ENCODE data around the gene H2BK1. TPM values are rescaled to one million over a fixed set of nuclear protein-coding genes. Genes with fewer than 3 reads are reported as not detected.

The H2BK1 gene
- total RNA-seq, 6 donors from 2014 or later = not detected

GRCh38 chr7:151201344-151201743, 8.9 kb downstream of the H2BK1 start:
- ATAC-seq (ENCODE audit: low FRiP score in 2 of 2) (no peak), DNase-seq (no peak)
- Histone ChIP-seq H3K4me3 (no peak overlapping the region), H3K27me3 (no peaks in the 10 kb centered on the region), H3K4me1 (no peaks in the 10 kb centered on the region), H3K36me3 (no peaks in the 10 kb centered on the region), H3K9me3 (no peaks in the 10 kb centered on the region), H3K27ac (no peak overlapping the region)
- WGBS, 2 donors = 75 to 80% methylated on average over 3 of the region's 3 CpGs
- no peak for TF ChIP-seq CTCF (IDR thresholded peaks at IDR 0.05)
- TF ChIP-seq EP300 (IDR thresholded peaks at IDR 0.05) = no peak
- TF ChIP-seq POLR2AphosphoS5 (IDR thresholded peaks at IDR 0.05) = no peak
- TF ChIP-seq POLR2A (IDR thresholded peaks at IDR 0.05) = no peak

- Histone ChIP-seq H3K9me3 (no peaks in the 10 kb centered on the region), H3K4me3 (no peak overlapping the region), H3K27ac (no peak overlapping the region), H3K4me1 (no peaks in the 10 kb centered on the region), H3K27me3 (no peaks in the 10 kb centered on the region), H3K36me3 (no peaks in the 10 kb centered on the region)
- 63 to 67% methylated on average over 29 of the region's 30 CpGs for WGBS, 2 donors
- TF ChIP-seq CTCF (IDR thresholded peaks at IDR 0.05) (no peak), POLR2A (IDR thresholded peaks at IDR 0.05) (no peak), POLR2AphosphoS5 (IDR thresholded peaks at IDR 0.05) (no peak), EP300 (IDR thresholded peaks at IDR 0.05) (no peak)
- no peak for ATAC-seq (ENCODE audit: low FRiP score in 2 of 2)
- DNase-seq = peak in 1 of 2 donors; percentile 83
Measured at GRCh38 chr7:151198945-151199848, 11.1 kb downstream of the H2BK1 start.

GRCh38 chr7:151197932-151198331, 12.4 kb downstream of the H2BK1 start:
- H3K4me3 ChIP-seq = no peak overlapping the region
- ATAC-seq (ENCODE audit: low FRiP score in 2 of 2) (no peak), DNase-seq (no peak)
- TF ChIP-seq POLR2A (IDR thresholded peaks at IDR 0.05) (no peak), CTCF (IDR thresholded peaks at IDR 0.05) (no peak), EP300 (IDR thresholded peaks at IDR 0.05) (no peak), POLR2AphosphoS5 (IDR thresholded peaks at IDR 0.05) (no peak)
- no peak overlapping the region for H3K27ac ChIP-seq
- no peaks in the 10 kb centered on the region for H3K36me3 ChIP-seq
- no peaks in the 10 kb centered on the region for H3K27me3 ChIP-seq
- no peaks in the 10 kb centered on the region for H3K4me1 ChIP-seq
- no peaks in the 10 kb centered on the region for H3K9me3 ChIP-seq

- 53 to 55% methylated on average over 13 to 19 of the region's 19 CpGs for WGBS, 2 donors
- DNase-seq (no peak), ATAC-seq (ENCODE audit: low FRiP score in 2 of 2) (no peak)
- no peaks in the 10 kb centered on the region for H3K4me1 ChIP-seq
- H3K27me3 ChIP-seq = no peaks in the 10 kb centered on the region
- H3K4me3 ChIP-seq = no peak overlapping the region
- H3K9me3 ChIP-seq = no peaks in the 10 kb centered on the region
- no peak overlapping the region for H3K27ac ChIP-seq
- H3K36me3 ChIP-seq = no peaks in the 10 kb centered on the region
- TF ChIP-seq POLR2A (IDR thresholded peaks at IDR 0.05) = no peak
- TF ChIP-seq CTCF (IDR thresholded peaks at IDR 0.05) = no peak
- TF ChIP-seq POLR2AphosphoS5 (IDR thresholded peaks at IDR 0.05) = no peak
- no peak for TF ChIP-seq EP300 (IDR thresholded peaks at IDR 0.05)
Measured at GRCh38 chr7:151195616-151196450, 14.5 kb downstream of the H2BK1 start.

All from upper lobe of left lung (tissue), 6 donors.